Endodermal cell (in vitro differentiated cells): Measurements from ENCODE around the gene MED17. TPM values are rescaled to one million over a fixed set of nuclear protein-coding genes. Genes with fewer than 3 reads are reported as not detected.

ENCODE experiments used
- DNase-seq: peaks from one replicate; pipeline ENCODE4 v3.0.0-alpha.2; 2017
- H3K27ac ChIP-seq: 2 replicates; pipeline ENCODE4 v1.5.1; 2013; ENCODE audit warnings: mild to moderate bottlenecking, low read depth, low read length, moderate library complexity
- H3K27me3 ChIP-seq: 2 replicates; pipeline ENCODE4 v1.6.1; 2013; ENCODE audit warnings: mild to moderate bottlenecking, low read length, moderate library complexity; ENCODE audit not compliant: insufficient read depth, control insufficient read depth, poor library complexity, severe bottlenecking
- H3K36me3 ChIP-seq: 2 replicates; pipeline ENCODE4 v1.7.0; 2013; ENCODE audit warnings: mild to moderate bottlenecking, low read length, moderate library complexity; ENCODE audit not compliant: control insufficient read depth, insufficient read depth
- H3K4me1 ChIP-seq: one replicate; pipeline ENCODE4 v1.7.0; 2013; ENCODE audit warnings: low read length; ENCODE audit not compliant: control insufficient read depth, insufficient read depth
- H3K4me3 ChIP-seq: 2 replicates; pipeline ENCODE4 v1.5.1; 2013; ENCODE audit warnings: mild to moderate bottlenecking, low read length, moderate library complexity
- H3K9ac ChIP-seq: 2 replicates; pipeline ENCODE4 v1.6.1; 2013; ENCODE audit warnings: mild to moderate bottlenecking, low read length, moderate library complexity; ENCODE audit not compliant: poor library complexity, severe bottlenecking; ENCODE audit errors: extremely low read depth
- H3K9me3 ChIP-seq: 2 replicates; pipeline ENCODE4 v1.6.1; 2013; ENCODE audit warnings: mild to moderate bottlenecking, low read length, moderate library complexity; ENCODE audit not compliant: control insufficient read depth
- H3K27ac Mint-ChIP-seq: 2 replicates; pipeline ENCODE4 v1.8.0; 2020; ENCODE audit warnings: mixed read lengths
- H3K27me3 Mint-ChIP-seq: 2 replicates; pipeline ENCODE4 v1.8.0; 2021; ENCODE audit warnings: mild to moderate bottlenecking, mixed read lengths; ENCODE audit not compliant: insufficient read depth
- H3K36me3 Mint-ChIP-seq: 2 replicates; pipeline ENCODE4 v1.8.0; 2020; ENCODE audit warnings: low read depth, mixed read lengths
- H3K4me1 Mint-ChIP-seq: 2 replicates; pipeline ENCODE4 v1.8.0; 2020; ENCODE audit warnings: mixed read lengths
- H3K4me3 Mint-ChIP-seq: 2 replicates; pipeline ENCODE4 v1.8.0; 2020; ENCODE audit warnings: mild to moderate bottlenecking, moderate library complexity, mixed read lengths
- H3K9me3 Mint-ChIP-seq: 2 replicates; pipeline ENCODE4 v1.8.0; 2020; ENCODE audit warnings: mild to moderate bottlenecking, mixed read lengths
- CTCF ChIP-seq: fragments of 200-600 bp; sonication (generic); conservative IDR thresholded peaks from 2 replicates; pipeline ENCODE4 v1.5.0; 2021; ENCODE audit warnings: antibody characterized with exemption, mild to moderate bottlenecking
- WGBS, 2 experiments: methylation state at CpG; one replicate each; pipeline versions ENCODE4 v1.1.5 to v1.1.7; 2013; ENCODE audit warnings: missing lambda C conversion rate in 2 of 2, mixed read lengths in 1 of 2; ENCODE audit not compliant: insufficient coverage in 1 of 2, insufficient read length in 1 of 2; 5-methylcytosine and 5-hydroxymethylcytosine counted together
- total RNA-seq, 2 donors: library from RNA; stranded (reverse); fragmentation: NEBNext Ultra II Directional in 1 of 2; extraction: Animal tissue kit (Norgen Biotek cat#: 25700) in 1 of 2; gene quantifications; 2 replicates in 1 of 2; 3 replicates in 1 of 2; pipeline ENCODE4 v1.2.1, GENCODE V29; 2021

Gene MED17
- total RNA-seq, 2 donors from 2014 or later, result 40.6 to 46.2 TPM

GRCh38 chr11:93747122-93747521 lies 37.0 kb upstream of the MED17 start:
- no peak for TF ChIP-seq CTCF

GRCh38 chr11:93751001-93751400 lies 33.1 kb upstream of the MED17 start:
- H3K4me3 ChIP-seq, result no peak overlapping the region
- no peaks in the 10 kb centered on the region for H3K27me3 Mint-ChIP-seq
- no peak overlapping the region for H3K9ac ChIP-seq
- H3K27ac ChIP-seq, result no peak overlapping the region
- H3K36me3 Mint-ChIP-seq, result peaks cover 18% of the 10 kb centered on the region
- H3K27ac Mint-ChIP-seq, result no peak overlapping the region
- H3K9me3 ChIP-seq, result no peaks in the 10 kb centered on the region
- DNase-seq, result no peak
- no peaks in the 10 kb centered on the region for H3K9me3 Mint-ChIP-seq
- WGBS, 2 experiments, result 57% methylated on average over 1 of the region's 1 CpG; no CpG with 5 or more reads in 1 of the 2 experiments
- no peak overlapping the region for H3K4me3 Mint-ChIP-seq
- H3K4me1 Mint-ChIP-seq, result peaks cover 3% of the 10 kb centered on the region
- H3K27me3 ChIP-seq, result no peaks in the 10 kb centered on the region
- no peak for TF ChIP-seq CTCF
- H3K36me3 ChIP-seq, result peaks cover 43% of the 10 kb centered on the region
- H3K4me1 ChIP-seq, result no peaks in the 10 kb centered on the region

More at GRCh38 chr11:93747122-93747521, 37.0 kb upstream of the MED17 start:
- H3K36me3 Mint-ChIP-seq, result peaks cover 2% of the 10 kb centered on the region
- H3K36me3 ChIP-seq, result peaks cover 29% of the 10 kb centered on the region
- no peaks in the 10 kb centered on the region for H3K27me3 Mint-ChIP-seq
- peaks cover 9% of the 10 kb centered on the region for H3K4me1 ChIP-seq
- H3K9me3 ChIP-seq, result no peaks in the 10 kb centered on the region
- no peak overlapping the region for H3K27ac Mint-ChIP-seq
- H3K27me3 ChIP-seq, result no peaks in the 10 kb centered on the region
- 80 to 100% methylated on average over 1 of the region's 1 CpG for WGBS, 2 experiments
- H3K9ac ChIP-seq, result no peak overlapping the region
- H3K4me3 Mint-ChIP-seq, result no peak overlapping the region
- H3K4me1 Mint-ChIP-seq, result peaks cover 16% of the 10 kb centered on the region
- H3K4me3 ChIP-seq, result no peak overlapping the region
- no peak overlapping the region for H3K27ac ChIP-seq
- H3K9me3 Mint-ChIP-seq, result no peaks in the 10 kb centered on the region
- no peak for DNase-seq

DNA sequence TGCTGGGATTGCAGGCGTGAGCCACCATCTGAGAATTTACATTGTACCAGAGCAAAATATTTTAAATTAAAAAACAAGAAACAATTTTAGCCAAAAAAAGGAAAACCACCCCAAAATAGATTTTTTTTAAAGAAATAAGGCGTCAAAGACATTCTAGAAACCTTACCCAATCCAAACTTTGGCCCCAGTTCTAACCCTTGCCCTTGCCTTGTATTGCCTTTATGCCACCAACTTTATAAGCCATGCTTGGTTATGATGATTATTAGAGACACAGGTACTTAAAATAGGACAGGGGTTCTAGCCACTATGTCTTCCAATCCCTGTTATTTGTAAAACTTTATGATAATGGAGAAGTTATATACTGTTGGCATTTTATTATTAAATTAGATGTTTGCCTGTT lies 30.8 kb upstream of the MED17 start:
- Histone ChIP-seq H3K27me3 (no peaks in the 10 kb centered on the region), H3K9me3 (no peaks in the 10 kb centered on the region), H3K4me3 (no peak overlapping the region), H3K27ac (no peak overlapping the region), H3K9ac (no peak overlapping the region), H3K4me1 (no peaks in the 10 kb centered on the region), H3K36me3 (peaks cover 54% of the 10 kb centered on the region)
- no peak overlapping the region for H3K4me3 Mint-ChIP-seq
- peaks cover 5% of the 10 kb centered on the region for H3K4me1 Mint-ChIP-seq
- H3K36me3 Mint-ChIP-seq, result peaks cover 31% of the 10 kb centered on the region
- H3K27me3 Mint-ChIP-seq, result no peaks in the 10 kb centered on the region
- WGBS, 2 experiments, result 83 to 93% methylated on average over 2 of the region's 2 CpGs
- H3K9me3 Mint-ChIP-seq, result no peaks in the 10 kb centered on the region
- TF ChIP-seq CTCF, result no peak
- DNase-seq, result no peak
- H3K27ac Mint-ChIP-seq, result no peak overlapping the region
